SK-N-SH (cell line): Measurements from ENCODE around the gene KCNJ3. TPM values are rescaled to one million over a fixed set of nuclear protein-coding genes. Genes with fewer than 3 reads are reported as not detected.

Experiments
- CTCF ChIA-PET: fragments of 300-600, 350-600 bp; formaldehyde crosslinking; extraction: SDS; loops from one replicate; lab custom pipeline; 2021; lab: Yijun Ruan, JAX
- POLR2A ChIA-PET: fragments of 350-600 bp; sonication (Branson Sonifier 250); formaldehyde crosslinking; extraction: SDS; loops from one replicate; lab custom pipeline; 2020; ENCODE audit warnings: antibody characterized with exemption, inconsistent platforms; lab: Yijun Ruan, JAX
- DNase-seq: peaks from one replicate; pipeline ENCODE4 v3.0.0; 2012
- H2AFZ ChIP-seq: fragments of 200-600 bp; sonication (generic); 2 replicates; pipeline ENCODE4 v1.8.1; 2016; ENCODE audit warnings: antibody characterized with exemption, mild to moderate bottlenecking, low read depth
- H3F3A ChIP-seq: fragments of 200-600 bp; sonication (generic); replicated peaks from 2 replicates; pipeline ENCODE3; 2016; ENCODE audit warnings: antibody characterized with exemption, mild to moderate bottlenecking; ENCODE audit not compliant: insufficient read depth
- H3K27ac ChIP-seq, 2 experiments: fragments of 200-500 bp in 1 of 2; fragments of 200-600 bp in 1 of 2; sonication (Bioruptor generic) in 1 of 2; sonication (generic), shearing (Covaris generic) in 1 of 2; 2 replicates each; pipeline versions ENCODE4 v1.5.1 to v1.6.1; 2014 to 2016; ENCODE audit warnings: low read depth in 2 of 2, inconsistent platforms in 1 of 2, low read length in 1 of 2, mild to moderate bottlenecking in 1 of 2, mixed read lengths in 1 of 2
- H3K27me3 ChIP-seq: fragments of 200-600 bp; sonication (generic), shearing (Covaris generic); 2 replicates; pipeline ENCODE4 v1.6.1; 2016; ENCODE audit warnings: mixed run types; ENCODE audit not compliant: insufficient read depth
- H3K36me3 ChIP-seq, 2 experiments: fragments of 200-500 bp in 1 of 2; fragments of 200-600 bp in 1 of 2; sonication (Bioruptor generic) in 1 of 2; sonication (generic) in 1 of 2; replicated peaks in 1 of 2; 2 replicates each; pipeline versions ENCODE3 to v1.5.1; 2014 to 2016; ENCODE audit warnings: low read length in 1 of 2, mild to moderate bottlenecking in 1 of 2; ENCODE audit not compliant: insufficient read depth in 2 of 2, control insufficient read depth in 1 of 2
- H3K4me1 ChIP-seq, 2 experiments: fragments of 200-500 bp in 1 of 2; fragments of 200-600 bp in 1 of 2; sonication (Bioruptor generic) in 1 of 2; sonication (generic), shearing (Covaris generic) in 1 of 2; 2 replicates each; pipeline versions ENCODE4 v1.5.1 to v1.6.1; 2014 to 2016; ENCODE audit warnings: low read depth in 1 of 2, low read length in 1 of 2, mixed run types in 1 of 2; ENCODE audit not compliant: insufficient read depth in 2 of 2, control insufficient read depth in 1 of 2
- H3K4me2 ChIP-seq: fragments of 200-600 bp; sonication (generic), shearing (Covaris generic); 2 replicates; pipeline ENCODE4 v1.6.1; 2017; ENCODE audit warnings: mixed run types
- H3K4me3 ChIP-seq, 2 experiments: fragments of 200-500 bp in 1 of 2; fragments of 200-600 bp in 1 of 2; sonication (Bioruptor generic) in 1 of 2; sonication (generic), shearing (Covaris generic) in 1 of 2; 2 replicates each; pipeline versions ENCODE4 v1.5.1 to v1.8.1; 2014 to 2016; ENCODE audit warnings: low read depth in 2 of 2, inconsistent platforms in 1 of 2, low read length in 1 of 2, mild to moderate bottlenecking in 1 of 2, mixed read lengths in 1 of 2, moderate library complexity in 1 of 2
- H3K79me2 ChIP-seq: fragments of 200-600 bp; sonication (generic); 2 replicates; pipeline ENCODE4 v1.8.1; 2017; ENCODE audit warnings: mild to moderate bottlenecking; ENCODE audit not compliant: insufficient read depth
- H3K9ac ChIP-seq: fragments of 200-600 bp; sonication (generic); 2 replicates; pipeline ENCODE4 v1.6.1; 2017; ENCODE audit warnings: mixed run types
- H3K9me2 ChIP-seq: fragments of 200-600 bp; sonication (generic); 2 replicates; pipeline ENCODE4 v1.6.1; 2017; ENCODE audit warnings: mixed run types
- H3K9me3 ChIP-seq: fragments of 200-600 bp; sonication (generic); 2 replicates; pipeline ENCODE4 v1.6.1; 2017; ENCODE audit warnings: mixed run types, mild to moderate bottlenecking, moderate library complexity
- H4K20me1 ChIP-seq: fragments of 200-600 bp; sonication (generic); 2 replicates; pipeline ENCODE4 v1.6.1; 2017; ENCODE audit warnings: mild to moderate bottlenecking, mixed run types; ENCODE audit not compliant: insufficient read depth
- CHD2 ChIP-seq: fragments of 150-350 bp; IDR thresholded peaks from 2 replicates; pipeline ENCODE4 v1.6.1; 2018; ENCODE audit warnings: low read length; ENCODE audit not compliant: partially characterized antibody
- ELF1 ChIP-seq: IDR thresholded peaks from 2 replicates; pipeline ENCODE4 v1.4.0; 2012
- EP300 ChIP-seq, 2 experiments: IDR thresholded peaks; 2 replicates each; pipeline versions ENCODE4 v1.4.0 to v1.6.1; 2012; ENCODE audit warnings: borderline replicate concordance in 1 of 2, low read depth in 1 of 2, low read length in 1 of 2
- EZH2phosphoT487 ChIP-seq: fragments of 200-600 bp; sonication (generic); IDR thresholded peaks from 2 replicates; pipeline ENCODE4 v1.6.1; 2017; ENCODE audit warnings: low read depth, mixed run types, mild to moderate bottlenecking, antibody characterized with exemption, moderate library complexity, borderline replicate concordance
- FOXJ3 ChIP-seq: sonication (generic); formaldehyde crosslinking; IDR thresholded peaks from 2 replicates; pipeline ENCODE4 v1.5.1; 2020; ENCODE audit warnings: mild to moderate bottlenecking, missing genetic modification reagents
- FOXM1 ChIP-seq: IDR thresholded peaks from 2 replicates; pipeline ENCODE4 v1.4.0; 2012; ENCODE audit warnings: low read depth, mild to moderate bottlenecking
- GABPA ChIP-seq: IDR thresholded peaks from 2 replicates; pipeline ENCODE4 v1.4.0; 2012; ENCODE audit warnings: low read depth, mild to moderate bottlenecking
- GATA2 ChIP-seq: sonication (generic); formaldehyde crosslinking; IDR thresholded peaks from 2 replicates; pipeline ENCODE4 v1.5.0; 2020; ENCODE audit warnings: mild to moderate bottlenecking, missing genetic modification reagents
- JUND ChIP-seq: IDR thresholded peaks from 2 replicates; pipeline ENCODE4 v1.4.0; 2012
- MXI1 ChIP-seq: IDR thresholded peaks from 2 replicates; pipeline ENCODE4 v1.6.1; 2012; ENCODE audit warnings: mild to moderate bottlenecking, low read depth, low read length, improper control_type of control experiment
- NRF1 ChIP-seq: IDR thresholded peaks from 2 replicates; pipeline ENCODE4 v1.6.1; 2012; ENCODE audit warnings: low read depth, mild to moderate bottlenecking, low read length
- RAD21 ChIP-seq: IDR thresholded peaks from 2 replicates; pipeline ENCODE4 v1.6.1; 2012; ENCODE audit warnings: mild to moderate bottlenecking, low read length
- RFX5 ChIP-seq: IDR thresholded peaks from 2 replicates; pipeline ENCODE4 v1.6.1; 2012; ENCODE audit warnings: mild to moderate bottlenecking, improper control_type of control experiment, low read length
- SIN3A ChIP-seq: IDR thresholded peaks from 2 replicates; pipeline ENCODE4 v1.6.1; 2012; ENCODE audit warnings: low read depth, mild to moderate bottlenecking, low read length, moderate library complexity, borderline replicate concordance
- USF2 ChIP-seq: fragments of 150-350 bp; IDR thresholded peaks from 2 replicates; pipeline ENCODE4 v1.6.1; 2017; ENCODE audit warnings: antibody characterized with exemption, low read length, low read depth, borderline replicate concordance
- WGBS: methylation state at CpG from one replicate; pipeline ENCODE4 v1.1.6; 2017; ENCODE audit warnings: low lambda C conversion rate; 5-methylcytosine and 5-hydroxymethylcytosine counted together
- polyA plus RNA-seq, 3 experiments: library from polyadenylated mRNA; depleted of rRNA; stranded (reverse); fragments of >200 nt; gene quantifications; 2 replicates each; pipeline ENCODE4 v1.2.3, GENCODE V29; 2012
- TF ChIP-seq, protein P1 (sequence below): IDR thresholded peaks from 2 replicates; pipeline ENCODE4 v1.4.0; 2012; ENCODE audit warnings: low read depth, borderline replicate concordance
- TF ChIP-seq, protein P2 (sequence below): IDR thresholded peaks from 2 replicates; pipeline ENCODE4; 2012
- TF ChIP-seq, protein P3 (sequence below): IDR thresholded peaks from 2 replicates; pipeline ENCODE4 v1.4.0; 2012; ENCODE audit warnings: low read depth

Gene KCNJ3
- polyA plus RNA-seq, 1 of the 3 experiments (the other 2 are of a cell fraction) = not detected

GRCh38 chr2:154677401-154677800 is 21.1 kb upstream of the KCNJ3 start:
- no peaks in the 10 kb centered on the region for H4K20me1 ChIP-seq
- H3K27me3 ChIP-seq = no peaks in the 10 kb centered on the region
- H3K27ac ChIP-seq = no peak overlapping the region
- TF ChIP-seq FOXM1 = no peak
- TF ChIP-seq ELF1 = no peak
- no peak for TF ChIP-seq RAD21
- no peak for TF ChIP-seq GABPA
- TF ChIP-seq NRF1 = no peak
- TF ChIP-seq RFX5 = no peak
- TF ChIP-seq, protein P1, sequence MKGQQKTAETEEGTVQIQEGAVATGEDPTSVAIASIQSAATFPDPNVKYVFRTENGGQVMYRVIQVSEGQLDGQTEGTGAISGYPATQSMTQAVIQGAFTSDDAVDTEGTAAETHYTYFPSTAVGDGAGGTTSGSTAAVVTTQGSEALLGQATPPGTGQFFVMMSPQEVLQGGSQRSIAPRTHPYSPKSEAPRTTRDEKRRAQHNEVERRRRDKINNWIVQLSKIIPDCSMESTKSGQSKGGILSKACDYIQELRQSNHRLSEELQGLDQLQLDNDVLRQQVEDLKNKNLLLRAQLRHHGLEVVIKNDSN = no peak
- TF ChIP-seq GATA2 (CRISPR knock-in tag) = no peak
- TF ChIP-seq SIN3A = no peak
- TF ChIP-seq JUND = no peak
- TF ChIP-seq MXI1 = no peak
- TF ChIP-seq, protein P2, sequence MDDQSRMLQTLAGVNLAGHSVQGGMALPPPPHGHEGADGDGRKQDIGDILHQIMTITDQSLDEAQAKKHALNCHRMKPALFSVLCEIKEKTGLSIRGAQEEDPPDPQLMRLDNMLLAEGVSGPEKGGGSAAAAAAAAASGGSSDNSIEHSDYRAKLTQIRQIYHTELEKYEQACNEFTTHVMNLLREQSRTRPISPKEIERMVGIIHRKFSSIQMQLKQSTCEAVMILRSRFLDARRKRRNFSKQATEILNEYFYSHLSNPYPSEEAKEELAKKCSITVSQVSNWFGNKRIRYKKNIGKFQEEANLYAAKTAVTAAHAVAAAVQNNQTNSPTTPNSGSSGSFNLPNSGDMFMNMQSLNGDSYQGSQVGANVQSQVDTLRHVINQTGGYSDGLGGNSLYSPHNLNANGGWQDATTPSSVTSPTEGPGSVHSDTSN = no peak
- TF ChIP-seq CHD2 = no peak
- no peak for TF ChIP-seq FOXJ3 (CRISPR knock-in tag)
- TF ChIP-seq EZH2phosphoT487 = no peak
- TF ChIP-seq, protein P3, sequence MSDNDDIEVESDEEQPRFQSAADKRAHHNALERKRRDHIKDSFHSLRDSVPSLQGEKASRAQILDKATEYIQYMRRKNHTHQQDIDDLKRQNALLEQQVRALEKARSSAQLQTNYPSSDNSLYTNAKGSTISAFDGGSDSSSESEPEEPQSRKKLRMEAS = no peak
- TF ChIP-seq EP300 (IDR thresholded peaks at IDR 0.05; ENCODE audit: borderline replicate concordance in 1 of 2, low read depth in 1 of 2, low read length in 1 of 2) = no peak
- TF ChIP-seq USF2 = no peak
- WGBS = 41% methylated on average over 3 of the region's 3 CpGs
- H2AFZ ChIP-seq = no peak overlapping the region
- H3K4me3 ChIP-seq = no peak overlapping the region
- H3K9me3 ChIP-seq = no peaks in the 10 kb centered on the region
- no peaks in the 10 kb centered on the region for H3K9me2 ChIP-seq
- H3K4me2 ChIP-seq = no peak overlapping the region
- no peak overlapping the region for H3K9ac ChIP-seq
- ChIA-PET CTCF (interaction anchor here (0.6 kb wide), 1 partner anchor 1124 kb away, joined by 3 read pairs; no protein-coding TSS in a partner anchor), POLR2A (no interaction called here)
- DNase-seq = no peak
- H3K4me1 ChIP-seq = no peaks in the 10 kb centered on the region; a peak in 1 of 4 replicates
- H3K36me3 ChIP-seq = no peaks in the 10 kb centered on the region
- H3F3A ChIP-seq = no peaks in the 10 kb centered on the region
- no peaks in the 10 kb centered on the region for H3K79me2 ChIP-seq
